Stimulated activated effector memory CD8-positive, alpha-beta T cell treated with anti-CD3 and anti-CD28 coated beads, Interleukin-12 subunit alpha, Interleukin-12 subunit beta, amount 100 ng/mL, for 72 hours (primary cell): ENCODE data around the gene ZNF215.
A peak's percentile ranks its signal among the peaks of the same experiment; 100 is the strongest.
"Not testable (repeated sequence)": the region's sequence is repeated elsewhere in the genome, so short reads cannot be mapped to it uniquely, and the experiment has no call there.

Experiments used
- ATAC-seq: fragments of 150-1000 bp; cut with Tn5 transposase; 2 replicates; pipeline ENCODE4 v1.10.0; 2021
- DNase-seq, 2 donors: peaks; one replicate each; pipeline ENCODE4 v3.0.0; 2021 to 2022; ENCODE audit warnings: low spot score in 2 of 2
- H3K27ac Mint-ChIP-seq: one replicate; pipeline ENCODE4 v1.8.0; 2022; ENCODE audit warnings: mild to moderate bottlenecking, mixed read lengths
- H3K36me3 Mint-ChIP-seq: one replicate; pipeline ENCODE4 v1.8.0; 2022; ENCODE audit warnings: mild to moderate bottlenecking, mixed read lengths
- H3K4me1 Mint-ChIP-seq: one replicate; pipeline ENCODE4 v1.8.0; 2022; ENCODE audit warnings: mixed read lengths
- H3K4me3 Mint-ChIP-seq: one replicate; pipeline ENCODE4 v1.8.0; 2022; ENCODE audit warnings: mild to moderate bottlenecking, mixed read lengths
- H3K9me3 Mint-ChIP-seq: one replicate; pipeline ENCODE4 v1.8.0; 2022; ENCODE audit warnings: mixed read lengths

The ZNF215 gene

GRCh38 chr11:6926208-6927029 lies at the start of gene ZNF215:
Gene ZNF215, plus strand, starts transcription at chr11:6926426. Its CDS starts 5,847 bp downstream, at chr11:6932273.
- ATAC-seq (peak; percentile 57), DNase-seq (peak in 1 of 2 donors; percentile 67)
- H3K4me1 Mint-ChIP-seq, result peaks cover 13% of the 10 kb centered on the region
- no peaks in the 10 kb centered on the region for H3K36me3 Mint-ChIP-seq
- no peaks in the 10 kb centered on the region for H3K9me3 Mint-ChIP-seq
- peak within 1 kb of the TSS; percentile 70 for H3K4me3 Mint-ChIP-seq
- H3K27ac Mint-ChIP-seq, result no peak within 1 kb of the TSS

GRCh38 chr11:6876914-6877313 lies 49.3 kb upstream of the ZNF215 start:
- DNase-seq (no peak), ATAC-seq (no peak)
- no peak overlapping the region for H3K4me3 Mint-ChIP-seq
- no peak overlapping the region for H3K27ac Mint-ChIP-seq
- no peaks in the 10 kb centered on the region for H3K4me1 Mint-ChIP-seq
- H3K36me3 Mint-ChIP-seq, result no peaks in the 10 kb centered on the region
- H3K9me3 Mint-ChIP-seq, result peaks cover 3% of the 10 kb centered on the region

GRCh38 chr11:6882751-6883150 lies 43.5 kb upstream of the ZNF215 start:
- Mint-ChIP-seq H3K4me3 (no peak overlapping the region), H3K36me3 (no peaks in the 10 kb centered on the region), H3K27ac (no peak overlapping the region), H3K4me1 (no peaks in the 10 kb centered on the region), H3K9me3 (peaks cover 3% of the 10 kb centered on the region)
- DNase-seq (no peak), ATAC-seq (no peak)

- H3K4me3 Mint-ChIP-seq, H3K27ac Mint-ChIP-seq, H3K4me1 Mint-ChIP-seq, ATAC-seq, DNase-seq, H3K36me3 Mint-ChIP-seq, H3K9me3 Mint-ChIP-seq: not testable (repeated sequence)
Measured at GRCh38 chr11:6887711-6888110, 38.5 kb upstream of the ZNF215 start.

GRCh38 chr11:6888830-6889229 lies 37.4 kb upstream of the ZNF215 start:
- no peak overlapping the region for H3K4me3 Mint-ChIP-seq
- no peaks in the 10 kb centered on the region for H3K4me1 Mint-ChIP-seq
- H3K27ac Mint-ChIP-seq, result no peak overlapping the region
- ATAC-seq (no peak), DNase-seq (no peak)
- H3K36me3 Mint-ChIP-seq, result no peaks in the 10 kb centered on the region
- H3K9me3 Mint-ChIP-seq, result peaks cover 3% of the 10 kb centered on the region

- Mint-ChIP-seq H3K36me3 (no peaks in the 10 kb centered on the region), H3K27ac (no peak overlapping the region), H3K4me3 (no peak overlapping the region), H3K4me1 (no peaks in the 10 kb centered on the region), H3K9me3 (peaks cover 3% of the 10 kb centered on the region)
- ATAC-seq (no peak), DNase-seq (no peak)
Measured at GRCh38 chr11:6889835-6890234, 36.4 kb upstream of the ZNF215 start.

GRCh38 chr11:6892400-6892799 lies 33.8 kb upstream of the ZNF215 start, which contains the start of gene OR2D2:
Gene OR2D2, minus strand, starts transcription at chr11:6892500. Its CDS starts 0 bp downstream, at chr11:6892500.
- no peak within 1 kb of the TSS for H3K4me3 Mint-ChIP-seq
- H3K36me3 Mint-ChIP-seq, result no peaks in the 10 kb centered on the region
- H3K27ac Mint-ChIP-seq, result no peak within 1 kb of the TSS
- H3K4me1 Mint-ChIP-seq, result no peaks in the 10 kb centered on the region
- H3K9me3 Mint-ChIP-seq, result no peaks in the 10 kb centered on the region
- DNase-seq, result no peak
- ATAC-seq, result no peak

GRCh38 chr11:6894097-6894496 lies 32.1 kb upstream of the ZNF215 start:
- Mint-ChIP-seq H3K27ac (no peak overlapping the region), H3K36me3 (no peaks in the 10 kb centered on the region), H3K4me3 (no peak overlapping the region), H3K9me3 (no peaks in the 10 kb centered on the region), H3K4me1 (no peaks in the 10 kb centered on the region)
- DNase-seq, result no peak
- no peak for ATAC-seq

GRCh38 chr11:6895010-6895409 lies 31.2 kb upstream of the ZNF215 start:
- Mint-ChIP-seq H3K36me3 (no peaks in the 10 kb centered on the region), H3K4me1 (no peaks in the 10 kb centered on the region), H3K27ac (no peak overlapping the region), H3K4me3 (no peak overlapping the region), H3K9me3 (no peaks in the 10 kb centered on the region)
- DNase-seq (no peak), ATAC-seq (peak; percentile 78)

- Mint-ChIP-seq H3K36me3 (no peaks in the 10 kb centered on the region), H3K9me3 (no peaks in the 10 kb centered on the region), H3K4me1 (no peaks in the 10 kb centered on the region), H3K27ac (no peak overlapping the region), H3K4me3 (no peak overlapping the region)
- ATAC-seq (no peak), DNase-seq (no peak)
Measured at GRCh38 chr11:6898911-6899310, 27.3 kb upstream of the ZNF215 start.

GRCh38 chr11:6900327-6900999 lies 25.8 kb upstream of the ZNF215 start:
- Mint-ChIP-seq H3K27ac (no peak overlapping the region), H3K4me3 (no peak overlapping the region), H3K36me3 (no peaks in the 10 kb centered on the region), H3K9me3 (no peaks in the 10 kb centered on the region), H3K4me1 (no peaks in the 10 kb centered on the region)
- ATAC-seq (no peak), DNase-seq (no peak)

GRCh38 chr11:6904804-6905203 lies 21.4 kb upstream of the ZNF215 start:
- not testable (repeated sequence) for H3K4me3 Mint-ChIP-seq, H3K36me3 Mint-ChIP-seq, DNase-seq, H3K4me1 Mint-ChIP-seq, H3K27ac Mint-ChIP-seq, H3K9me3 Mint-ChIP-seq, ATAC-seq

GRCh38 chr11:6911378-6911777 lies 14.8 kb upstream of the ZNF215 start:
- no peak for DNase-seq
- H3K27ac Mint-ChIP-seq, result no peak overlapping the region
- no peaks in the 10 kb centered on the region for H3K4me1 Mint-ChIP-seq
- H3K36me3 Mint-ChIP-seq, result no peaks in the 10 kb centered on the region
- H3K4me3 Mint-ChIP-seq, result no peak overlapping the region
- H3K9me3 Mint-ChIP-seq, result no peaks in the 10 kb centered on the region
- ATAC-seq, result peak; percentile 28

GRCh38 chr11:6911948-6912347 lies 14.3 kb upstream of the ZNF215 start:
- no peaks in the 10 kb centered on the region for H3K9me3 Mint-ChIP-seq
- H3K4me1 Mint-ChIP-seq, result no peaks in the 10 kb centered on the region
- DNase-seq (no peak), ATAC-seq (peak; percentile 32)
- H3K27ac Mint-ChIP-seq, result no peak overlapping the region
- H3K4me3 Mint-ChIP-seq, result no peak overlapping the region
- H3K36me3 Mint-ChIP-seq, result no peaks in the 10 kb centered on the region

GRCh38 chr11:6919698-6920097 lies 6.5 kb upstream of the ZNF215 start:
- no peaks in the 10 kb centered on the region for H3K36me3 Mint-ChIP-seq
- no peaks in the 10 kb centered on the region for H3K4me1 Mint-ChIP-seq
- ATAC-seq (no peak), DNase-seq (no peak)
- H3K9me3 Mint-ChIP-seq, result no peaks in the 10 kb centered on the region
- no peak overlapping the region for H3K27ac Mint-ChIP-seq
- H3K4me3 Mint-ChIP-seq, result no peak overlapping the region

- Mint-ChIP-seq H3K36me3 (no peaks in the 10 kb centered on the region), H3K9me3 (no peaks in the 10 kb centered on the region), H3K27ac (no peak within 1 kb of the TSS), H3K4me3 (no peak within 1 kb of the TSS), H3K4me1 (peaks cover 1% of the 10 kb centered on the region)
- ATAC-seq (no peak), DNase-seq (no peak)
Measured at GRCh38 chr11:6920702-6921101, 5.5 kb upstream of the ZNF215 start, which contains the start of gene OR2D3. Gene OR2D3, plus strand, starts transcription at chr11:6921002. Its CDS starts 0 bp downstream, at chr11:6921002.
